GM08714 (cell line): Measurements from ENCODE around the gene CCL4L2.
"Not testable (repeated sequence)": the region's sequence is repeated elsewhere in the genome, so short reads cannot be mapped to it uniquely, and the experiment has no call there.

Experiments
- H3K4me3 ChIP-seq: fragments of 200-500 bp; sonication (Bioruptor generic); 2 replicates; pipeline ENCODE4 v1.5.1; 2014; ENCODE audit warnings: mild to moderate bottlenecking, low read length, inconsistent platforms
- ZNF274 ChIP-seq: IDR thresholded peaks from 2 replicates; pipeline ENCODE4 v1.6.1; 2012; ENCODE audit warnings: mild to moderate bottlenecking, low read depth, low read length

Gene CCL4L2

GRCh38 chr17:36210439-36211211 lies at the start of gene CCL4L2:
Gene CCL4L2, plus strand, starts transcription at chr17:36211063.
- H3K4me3 ChIP-seq, result peak within 1 kb of the TSS; percentile 30; the same call in 1 of the 2 replicates

GRCh38 chr17:36168836-36169235 lies 42.0 kb upstream of the CCL4L2 start:
- H3K4me3 ChIP-seq, result not testable (repeated sequence)

GRCh38 chr17:36176536-36176935 lies 34.3 kb upstream of the CCL4L2 start, which contains the start of gene TBC1D3B:
Gene TBC1D3B, minus strand, starts transcription at chr17:36176636. Its CDS starts 1,586 bp downstream, at chr17:36175050.
- not testable (repeated sequence) for H3K4me3 ChIP-seq

GRCh38 chr17:36181446-36182175 lies 29.3 kb upstream of the CCL4L2 start:
- H3K4me3 ChIP-seq, result not testable (repeated sequence)

- peak overlapping the region; percentile 40; the same call in 1 of the 2 replicates for H3K4me3 ChIP-seq
- TF ChIP-seq ZNF274, result no peak
These were observed 28.5 kb upstream of the CCL4L2 start for GRCh38 chr17:36182176-36183000.

GRCh38 chr17:36183001-36183971 lies 27.6 kb upstream of the CCL4L2 start:
- TF ChIP-seq ZNF274, result no peak
- peak overlapping the region; percentile 40; the same call in 1 of the 2 replicates for H3K4me3 ChIP-seq

GRCh38 chr17:36184023-36184765 lies 26.7 kb upstream of the CCL4L2 start:
- TF ChIP-seq ZNF274, result no peak
- H3K4me3 ChIP-seq, result no peak overlapping the region

- no peak overlapping the region for H3K4me3 ChIP-seq
- TF ChIP-seq ZNF274, result no peak
These were observed 25.4 kb upstream of the CCL4L2 start for GRCh38 chr17:36185416-36185815.

GRCh38 chr17:36186810-36187763 lies 23.8 kb upstream of the CCL4L2 start:
- H3K4me3 ChIP-seq, result not testable (repeated sequence)

- H3K4me3 ChIP-seq, result not testable (repeated sequence)
These were observed 22.8 kb upstream of the CCL4L2 start for GRCh38 chr17:36187943-36188665.

- no peak for TF ChIP-seq ZNF274
- no peak overlapping the region for H3K4me3 ChIP-seq
These were observed 22.0 kb upstream of the CCL4L2 start for GRCh38 chr17:36188891-36189306.

GRCh38 chr17:36189993-36190392 lies 20.9 kb upstream of the CCL4L2 start:
- H3K4me3 ChIP-seq, result not testable (repeated sequence)

- H3K4me3 ChIP-seq, result not testable (repeated sequence)
These were observed 20.1 kb upstream of the CCL4L2 start for GRCh38 chr17:36190549-36191330.
